ENCODE results near the gene TEX54. TPM values are rescaled to one million over a fixed set of nuclear protein-coding genes. Genes with fewer than 3 reads are reported as not detected.

The TEX54 gene
- total and polyA plus RNA-seq, 2 of the 13 experiments (the other 11 are each of a cell fraction or from before 2014, with no cell fraction given), result not detected

GRCh38 chr11:62805076-62805892 lies 27.4 kb downstream of the TEX54 start, which contains the start of gene NXF1 (continued):
- TF ChIP-seq STAT5B (CRISPR knock-in tag; IDR thresholded peaks at IDR 0.05) (0 out of 2 replicates have a peak, but pooled peaks have one; percentile 73), POGZ (CRISPR knock-in tag; IDR thresholded peaks at IDR 0.05) (peak; percentile 88), TCF7L2 (IDR thresholded peaks at IDR 0.05; ENCODE audit: low read depth, low read length) (no peak), THYN1 (CRISPR knock-in tag; IDR thresholded peaks at IDR 0.05; ENCODE audit: borderline replicate concordance, low read depth) (no peak), KAT7 (CRISPR knock-in tag; IDR thresholded peaks at IDR 0.05; ENCODE audit: borderline replicate concordance) (peak; percentile 66; the same call in 1 of the 2 replicates), ZFX (CRISPR knock-in tag; IDR thresholded peaks at IDR 0.05; ENCODE audit: low read depth) (peak; percentile 99), SOX5 (CRISPR knock-in tag; IDR thresholded peaks at IDR 0.05; ENCODE audit: borderline replicate concordance) (peak; percentile 72), KDM3A (CRISPR knock-in tag; IDR thresholded peaks at IDR 0.05; ENCODE audit: low read depth) (peak; percentile 83), MTA3 (CRISPR knock-in tag; IDR thresholded peaks at IDR 0.05) (no peak), ZFP36 (IDR thresholded peaks at IDR 0.05; ENCODE audit: borderline replicate concordance, low read depth, low read length, partially characterized antibody) (no peak), ZNF235 (CRISPR knock-in tag; IDR thresholded peaks at IDR 0.05; ENCODE audit: borderline replicate concordance) (peak; percentile 91; the same call in 1 of the 2 replicates), SNAPC5 (CRISPR knock-in tag; IDR thresholded peaks at IDR 0.05; ENCODE audit: borderline replicate concordance) (no peak), DDIT3 (CRISPR knock-in tag; IDR thresholded peaks at IDR 0.05) (0 out of 2 replicates have a peak, but pooled peaks have one; percentile 49), THAP11 (CRISPR knock-in tag; IDR thresholded peaks at IDR 0.05) (peak; percentile 89), ELF4 (CRISPR knock-in tag; IDR thresholded peaks at IDR 0.05; ENCODE audit: borderline replicate concordance) (no peak), IRX3 (CRISPR knock-in tag; IDR thresholded peaks at IDR 0.05; ENCODE audit: borderline replicate concordance, low read depth) (peak; percentile 63; the same call in 1 of the 2 replicates), DR1 (CRISPR knock-in tag; IDR thresholded peaks at IDR 0.05) (peak; percentile 100), BRCA1 (CRISPR knock-in tag; IDR thresholded peaks at IDR 0.05) (peak; percentile 82; the same call in 1 of the 2 replicates), ZMYM3 (CRISPR knock-in tag; IDR thresholded peaks at IDR 0.05) (no peak), ZBTB26 (CRISPR knock-in tag; IDR thresholded peaks at IDR 0.05; ENCODE audit: borderline replicate concordance) (peak; percentile 84), HOXA3 (CRISPR knock-in tag; IDR thresholded peaks at IDR 0.05) (peak; percentile 89), CENPBD1 (CRISPR knock-in tag; IDR thresholded peaks at IDR 0.05; ENCODE audit: borderline replicate concordance, low read depth) (no peak), CCDC6 (CRISPR knock-in tag; IDR thresholded peaks at IDR 0.05) (peak; percentile 51; the same call in 1 of the 2 replicates)
